Activated T-cell treated with anti-CD3 and anti-CD28 coated beads, Interleukin-2, amount 50 U/mL, for 24 hours (primary cell): ENCODE measurements around the gene ABCA1.
A peak's percentile ranks its signal among the peaks of the same experiment; 100 is the strongest.

ENCODE experiments used
- DNase-seq: peaks from one replicate; pipeline ENCODE4 v3.0.0-alpha.2; 2020
- H3K27ac Mint-ChIP-seq: 2 replicates; pipeline ENCODE4 v1.8.0; 2020; ENCODE audit warnings: mild to moderate bottlenecking, mixed read lengths
- H3K27me3 Mint-ChIP-seq: 2 replicates; pipeline ENCODE4 v1.8.0; 2020; ENCODE audit warnings: mixed read lengths
- H3K36me3 Mint-ChIP-seq: 2 replicates; pipeline ENCODE4 v1.8.0; 2020; ENCODE audit warnings: low read depth, mixed read lengths
- H3K4me1 Mint-ChIP-seq: 2 replicates; pipeline ENCODE4 v1.8.0; 2020; ENCODE audit warnings: low read depth, mixed read lengths
- H3K4me3 Mint-ChIP-seq: 2 replicates; pipeline ENCODE4 v1.8.0; 2020; ENCODE audit warnings: mild to moderate bottlenecking, moderate library complexity, mixed read lengths
- H3K9me3 Mint-ChIP-seq: 2 replicates; pipeline ENCODE4 v1.8.0; 2020; ENCODE audit warnings: mixed read lengths

Gene ABCA1

DNA sequence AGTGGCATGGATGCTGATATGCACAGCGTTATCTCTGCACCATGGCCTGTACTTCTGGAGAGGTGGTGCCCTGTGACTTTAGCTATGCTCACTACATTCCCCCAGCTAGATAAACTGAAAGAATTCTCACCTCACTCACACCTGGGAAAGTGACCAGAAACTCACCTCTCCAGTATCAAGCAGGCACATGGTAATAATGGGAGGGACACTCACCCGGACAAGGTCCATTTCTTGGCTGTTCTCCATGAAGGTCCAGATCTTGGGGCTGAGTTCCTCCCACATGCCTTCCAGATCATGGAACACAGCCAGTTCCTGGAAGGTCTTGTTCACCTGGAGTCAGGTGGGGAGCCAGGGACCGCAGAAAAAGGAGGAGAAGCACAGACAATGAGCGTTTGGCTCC is 91.2 kb downstream of the ABCA1 start:
- no peaks in the 10 kb centered on the region for H3K27me3 Mint-ChIP-seq
- peaks cover 11% of the 10 kb centered on the region for H3K4me1 Mint-ChIP-seq
- H3K36me3 Mint-ChIP-seq = peaks cover 15% of the 10 kb centered on the region
- no peak overlapping the region for H3K27ac Mint-ChIP-seq
- no peaks in the 10 kb centered on the region for H3K9me3 Mint-ChIP-seq
- H3K4me3 Mint-ChIP-seq = no peak overlapping the region
- no peak for DNase-seq

DNA sequence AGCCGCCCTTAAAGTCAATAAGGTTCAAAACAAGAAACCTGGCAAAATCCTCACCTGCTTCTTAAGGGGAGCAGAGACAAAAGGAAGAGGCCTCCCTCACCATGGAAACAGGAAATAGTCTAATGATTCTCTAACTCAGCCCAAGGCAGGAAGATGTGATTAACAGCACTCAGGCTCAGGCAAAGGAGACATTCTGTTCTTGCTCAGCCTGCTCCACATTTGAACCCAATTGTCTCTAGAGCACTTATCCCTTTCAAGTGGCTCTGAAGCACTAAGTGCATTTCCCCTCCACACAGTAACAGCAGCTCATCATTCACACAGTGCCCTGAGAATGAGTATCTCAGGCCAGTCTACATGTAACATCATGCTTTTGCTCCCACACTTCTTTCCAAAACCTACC is 91.7 kb downstream of the ABCA1 start:
- Mint-ChIP-seq H3K4me3 (no peak overlapping the region), H3K9me3 (no peaks in the 10 kb centered on the region), H3K27me3 (no peaks in the 10 kb centered on the region), H3K4me1 (peaks cover 11% of the 10 kb centered on the region), H3K36me3 (peaks cover 15% of the 10 kb centered on the region), H3K27ac (peak overlapping the region; percentile 24)
- DNase-seq = no peak

DNA sequence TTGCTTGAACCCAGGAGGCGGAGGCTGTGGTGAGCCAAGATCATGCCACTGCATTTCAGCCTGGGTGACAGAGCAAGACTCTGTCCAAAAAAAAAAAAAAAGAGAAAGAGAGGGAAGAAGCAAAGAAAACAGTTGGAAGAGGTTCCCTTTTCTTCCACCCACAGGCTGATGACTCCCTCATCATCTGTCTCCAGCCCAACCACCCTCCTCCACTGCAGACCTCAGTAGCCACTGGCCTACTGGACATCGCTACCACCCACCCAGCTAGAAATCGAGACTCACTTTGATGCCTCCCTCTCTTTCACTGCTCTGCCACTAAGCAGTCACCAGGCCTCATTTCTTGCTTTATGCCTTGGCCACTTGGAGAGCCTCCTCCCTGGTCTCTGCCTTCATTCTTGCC is 92.8 kb downstream of the ABCA1 start:
- no peaks in the 10 kb centered on the region for H3K9me3 Mint-ChIP-seq
- peaks cover 11% of the 10 kb centered on the region for H3K4me1 Mint-ChIP-seq
- peaks cover 18% of the 10 kb centered on the region for H3K36me3 Mint-ChIP-seq
- no peak overlapping the region for H3K27ac Mint-ChIP-seq
- DNase-seq = no peak
- H3K4me3 Mint-ChIP-seq = no peak overlapping the region
- H3K27me3 Mint-ChIP-seq = no peaks in the 10 kb centered on the region

DNA sequence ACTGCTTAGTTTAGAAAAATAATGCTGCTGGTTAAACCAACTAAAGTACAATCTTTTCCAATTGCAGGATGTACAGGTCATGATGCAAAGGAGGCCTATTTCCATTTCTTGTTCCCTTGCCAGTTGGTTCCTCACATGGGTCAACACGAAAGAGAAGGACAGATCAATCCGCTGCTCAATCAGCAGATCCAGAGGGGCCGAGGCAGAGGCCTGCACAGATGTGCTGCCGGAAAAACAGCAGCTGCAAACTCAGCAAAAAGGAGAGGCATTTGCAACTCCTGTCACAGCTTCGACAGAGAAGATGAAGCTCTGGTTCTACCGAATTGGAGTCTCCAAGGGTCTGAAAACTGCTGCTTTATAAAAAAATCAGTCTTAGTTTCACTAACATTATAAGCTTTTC is 94.3 kb downstream of the ABCA1 start:
- H3K4me3 Mint-ChIP-seq = no peak overlapping the region
- H3K27ac Mint-ChIP-seq = no peak overlapping the region
- no peak for DNase-seq
- H3K27me3 Mint-ChIP-seq = no peaks in the 10 kb centered on the region
- peaks cover 27% of the 10 kb centered on the region for H3K36me3 Mint-ChIP-seq
- peaks cover 11% of the 10 kb centered on the region for H3K4me1 Mint-ChIP-seq
- no peaks in the 10 kb centered on the region for H3K9me3 Mint-ChIP-seq

DNA sequence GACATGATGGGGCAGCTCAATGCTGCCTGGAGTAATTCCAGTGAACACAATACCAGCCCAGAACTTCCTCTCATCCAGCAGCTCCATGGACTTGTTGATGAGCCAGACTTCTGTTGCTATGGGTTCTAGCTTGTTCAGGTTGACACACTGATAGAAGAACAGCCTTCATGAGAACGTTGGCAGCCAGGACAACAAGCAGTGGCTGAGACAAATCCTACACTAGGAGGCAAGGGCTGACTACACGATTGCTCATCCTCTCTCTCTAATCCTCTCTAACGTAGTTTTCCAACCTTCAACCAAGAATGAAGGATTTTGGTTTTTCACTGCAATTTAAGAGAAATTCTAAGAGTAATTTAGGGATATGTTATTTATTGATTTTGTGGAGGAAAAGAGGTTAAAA is 96.3 kb downstream of the ABCA1 start:
- peaks cover 7% of the 10 kb centered on the region for H3K4me1 Mint-ChIP-seq
- no peaks in the 10 kb centered on the region for H3K9me3 Mint-ChIP-seq
- DNase-seq = no peak
- H3K27me3 Mint-ChIP-seq = no peaks in the 10 kb centered on the region
- H3K4me3 Mint-ChIP-seq = no peak overlapping the region
- peaks cover 16% of the 10 kb centered on the region for H3K36me3 Mint-ChIP-seq
- H3K27ac Mint-ChIP-seq = no peak overlapping the region

DNA sequence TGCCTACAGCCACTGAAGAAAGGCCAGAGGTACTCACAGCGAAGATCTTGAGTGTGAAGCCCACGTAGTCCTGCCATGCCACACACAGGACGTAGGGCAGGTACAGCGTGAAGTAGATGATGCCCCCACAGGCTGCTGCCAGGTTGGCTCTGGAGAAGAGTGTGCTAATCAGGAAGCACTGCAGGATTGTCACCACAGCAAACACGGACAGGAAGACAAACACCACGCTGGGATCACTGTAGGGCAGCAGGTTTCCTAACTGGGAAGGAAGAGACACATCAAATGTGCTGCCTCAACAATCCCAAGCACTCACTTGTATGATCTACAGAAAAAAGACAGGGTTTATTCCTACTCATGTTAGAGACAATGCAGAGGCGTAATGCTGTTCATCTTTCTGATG is 101.0 kb downstream of the ABCA1 start:
- no peak overlapping the region for H3K27ac Mint-ChIP-seq
- DNase-seq = no peak
- no peaks in the 10 kb centered on the region for H3K4me1 Mint-ChIP-seq
- H3K36me3 Mint-ChIP-seq = peaks cover 31% of the 10 kb centered on the region
- H3K27me3 Mint-ChIP-seq = no peaks in the 10 kb centered on the region
- no peak overlapping the region for H3K4me3 Mint-ChIP-seq
- H3K9me3 Mint-ChIP-seq = no peaks in the 10 kb centered on the region

DNA sequence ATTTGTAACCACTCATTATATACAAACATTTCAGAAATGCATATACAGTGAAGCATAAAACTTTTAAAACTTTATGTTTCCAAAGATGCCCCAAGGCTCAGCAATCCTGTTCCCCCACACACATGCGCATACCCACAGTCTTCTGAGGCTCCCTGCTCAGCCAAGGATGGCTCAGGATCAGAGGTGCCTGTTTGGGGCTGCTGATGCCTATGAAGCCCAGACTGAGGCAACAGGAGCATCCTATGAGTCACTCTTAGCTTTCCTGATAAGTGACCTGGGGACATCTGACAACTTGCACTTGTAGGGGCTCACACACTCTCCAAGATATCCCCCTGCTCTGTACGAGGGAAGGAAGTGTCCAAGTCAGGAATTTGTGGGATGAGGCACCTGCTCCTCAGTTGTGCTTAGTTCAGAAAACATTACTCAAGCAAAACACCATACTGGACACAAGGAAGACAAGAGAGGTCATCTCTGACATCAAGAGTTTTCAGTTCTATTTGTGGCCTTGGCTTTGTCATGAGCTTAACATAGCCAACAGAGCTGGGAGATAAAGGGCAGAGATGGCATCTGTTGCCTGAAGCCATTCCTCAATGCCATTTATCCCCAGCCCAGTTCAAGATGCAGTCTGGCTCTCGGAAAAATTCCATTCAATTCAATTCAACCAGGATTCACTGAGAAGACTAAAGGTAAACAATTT is 101.7 kb downstream of the ABCA1 start:
- Mint-ChIP-seq H3K4me1 (no peaks in the 10 kb centered on the region), H3K27me3 (no peaks in the 10 kb centered on the region), H3K36me3 (peaks cover 31% of the 10 kb centered on the region), H3K4me3 (no peak overlapping the region), H3K9me3 (no peaks in the 10 kb centered on the region), H3K27ac (no peak overlapping the region)
- DNase-seq = no peak

DNA sequence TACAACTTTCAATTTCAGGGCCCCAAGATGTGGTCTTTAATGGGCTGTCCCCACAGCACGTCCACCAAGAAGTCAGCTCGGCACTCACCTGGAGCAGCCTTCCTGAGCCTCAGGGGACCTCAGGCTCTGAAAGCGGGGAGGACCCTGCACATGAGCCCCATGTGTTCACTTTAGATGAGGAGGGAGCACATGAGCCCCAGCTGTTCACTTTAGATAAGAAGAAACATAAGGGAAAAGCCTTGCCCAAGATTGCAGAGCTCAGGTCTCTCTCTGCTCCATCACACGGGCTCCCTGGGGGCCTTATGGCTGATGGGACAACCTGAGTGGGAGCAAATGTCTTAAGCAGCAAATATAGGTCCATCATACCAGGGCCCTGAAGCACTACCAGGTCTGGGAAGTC is 107.6 kb downstream of the ABCA1 start:
- Mint-ChIP-seq H3K9me3 (no peaks in the 10 kb centered on the region), H3K27me3 (no peaks in the 10 kb centered on the region), H3K27ac (no peak overlapping the region), H3K4me1 (no peaks in the 10 kb centered on the region), H3K4me3 (no peak overlapping the region), H3K36me3 (peaks cover 52% of the 10 kb centered on the region)
- no peak for DNase-seq

DNA sequence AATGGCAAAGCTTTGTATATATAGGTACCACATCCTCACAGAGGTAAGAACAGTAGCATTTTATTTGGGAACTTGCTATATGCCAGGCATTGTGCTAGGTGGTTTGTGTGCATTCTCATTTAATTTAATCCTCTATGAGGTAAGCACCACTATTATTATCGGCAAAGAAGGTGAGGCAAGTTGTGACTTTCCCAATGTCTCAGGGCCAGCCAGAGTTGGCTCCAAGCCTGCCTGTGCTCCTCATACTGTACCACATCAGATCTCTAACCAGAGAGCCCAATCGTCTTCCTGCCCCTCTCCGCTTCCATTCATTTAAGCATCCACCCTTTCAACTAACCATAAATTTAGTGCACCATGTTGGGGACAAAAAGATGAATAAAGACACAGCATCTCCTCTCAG is 108.9 kb downstream of the ABCA1 start:
- H3K4me1 Mint-ChIP-seq = no peaks in the 10 kb centered on the region
- H3K36me3 Mint-ChIP-seq = peaks cover 51% of the 10 kb centered on the region
- H3K27ac Mint-ChIP-seq = no peak overlapping the region
- no peaks in the 10 kb centered on the region for H3K9me3 Mint-ChIP-seq
- no peak overlapping the region for H3K4me3 Mint-ChIP-seq
- DNase-seq = no peak
- H3K27me3 Mint-ChIP-seq = no peaks in the 10 kb centered on the region

DNA sequence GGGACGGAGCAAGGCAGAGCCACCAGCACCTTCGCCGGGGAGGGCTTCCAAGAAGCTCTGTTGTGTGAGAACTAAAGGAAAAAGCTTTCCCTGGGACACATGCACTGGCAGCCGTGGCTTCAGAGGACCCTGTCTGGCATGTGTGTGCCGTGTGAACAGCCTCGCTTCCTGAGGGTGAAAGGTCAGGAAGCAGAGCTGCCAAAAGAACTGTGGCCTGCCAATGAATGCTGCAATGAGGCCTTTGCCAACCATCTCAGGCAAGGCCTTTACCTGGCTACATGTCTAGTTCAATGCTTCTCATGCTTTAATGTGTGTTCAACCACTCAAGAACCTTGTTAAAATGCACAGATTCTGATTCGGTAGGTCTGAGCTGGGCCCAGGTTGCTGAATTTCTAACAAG is 110.5 kb downstream of the ABCA1 start:
- DNase-seq = no peak
- Mint-ChIP-seq H3K27ac (no peak overlapping the region), H3K27me3 (no peaks in the 10 kb centered on the region)

DNA sequence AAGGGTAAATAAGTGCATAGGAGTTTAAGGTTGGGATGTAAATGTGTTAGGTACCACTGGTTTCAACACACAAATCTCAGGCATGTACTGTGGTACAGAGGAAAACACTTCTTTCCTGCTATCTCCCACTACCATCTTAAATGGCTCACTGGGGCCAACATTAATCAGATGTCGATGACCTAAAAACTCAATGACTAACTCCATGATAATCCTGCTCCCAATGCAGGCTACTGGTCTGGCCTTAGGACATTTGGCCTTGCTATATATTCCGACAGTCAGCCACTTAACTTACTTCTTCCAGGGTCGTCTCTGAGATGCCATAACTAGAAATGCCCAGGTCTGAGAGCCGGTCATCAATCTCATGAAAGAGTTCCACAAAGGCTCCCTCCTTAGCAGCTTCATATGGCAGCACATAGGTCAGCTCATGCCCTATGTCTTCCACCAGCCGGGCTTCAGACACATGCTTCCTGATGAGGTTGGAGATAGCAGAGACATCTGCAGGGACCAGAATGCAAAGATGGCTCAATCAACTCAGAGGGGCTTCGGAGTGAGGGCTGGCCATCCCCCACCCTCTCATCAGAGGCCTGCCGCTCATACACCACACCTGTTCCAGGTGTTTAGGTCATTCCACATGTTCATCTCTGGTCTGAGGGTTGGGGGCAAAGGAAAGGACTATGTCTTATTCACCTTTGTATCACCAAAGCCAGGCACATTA is 111.9 kb downstream of the ABCA1 start:
- no peak overlapping the region for H3K27ac Mint-ChIP-seq
- H3K27me3 Mint-ChIP-seq = no peaks in the 10 kb centered on the region
- no peak overlapping the region for H3K4me3 Mint-ChIP-seq
- H3K4me1 Mint-ChIP-seq = no peaks in the 10 kb centered on the region
- H3K9me3 Mint-ChIP-seq = no peaks in the 10 kb centered on the region
- peaks cover 41% of the 10 kb centered on the region for H3K36me3 Mint-ChIP-seq
- no peak for DNase-seq

More for the DNA sequence above, 110.5 kb downstream of the ABCA1 start:
- Mint-ChIP-seq H3K4me3 (no peak overlapping the region), H3K36me3 (peaks cover 43% of the 10 kb centered on the region), H3K9me3 (no peaks in the 10 kb centered on the region), H3K4me1 (no peaks in the 10 kb centered on the region)

DNA sequence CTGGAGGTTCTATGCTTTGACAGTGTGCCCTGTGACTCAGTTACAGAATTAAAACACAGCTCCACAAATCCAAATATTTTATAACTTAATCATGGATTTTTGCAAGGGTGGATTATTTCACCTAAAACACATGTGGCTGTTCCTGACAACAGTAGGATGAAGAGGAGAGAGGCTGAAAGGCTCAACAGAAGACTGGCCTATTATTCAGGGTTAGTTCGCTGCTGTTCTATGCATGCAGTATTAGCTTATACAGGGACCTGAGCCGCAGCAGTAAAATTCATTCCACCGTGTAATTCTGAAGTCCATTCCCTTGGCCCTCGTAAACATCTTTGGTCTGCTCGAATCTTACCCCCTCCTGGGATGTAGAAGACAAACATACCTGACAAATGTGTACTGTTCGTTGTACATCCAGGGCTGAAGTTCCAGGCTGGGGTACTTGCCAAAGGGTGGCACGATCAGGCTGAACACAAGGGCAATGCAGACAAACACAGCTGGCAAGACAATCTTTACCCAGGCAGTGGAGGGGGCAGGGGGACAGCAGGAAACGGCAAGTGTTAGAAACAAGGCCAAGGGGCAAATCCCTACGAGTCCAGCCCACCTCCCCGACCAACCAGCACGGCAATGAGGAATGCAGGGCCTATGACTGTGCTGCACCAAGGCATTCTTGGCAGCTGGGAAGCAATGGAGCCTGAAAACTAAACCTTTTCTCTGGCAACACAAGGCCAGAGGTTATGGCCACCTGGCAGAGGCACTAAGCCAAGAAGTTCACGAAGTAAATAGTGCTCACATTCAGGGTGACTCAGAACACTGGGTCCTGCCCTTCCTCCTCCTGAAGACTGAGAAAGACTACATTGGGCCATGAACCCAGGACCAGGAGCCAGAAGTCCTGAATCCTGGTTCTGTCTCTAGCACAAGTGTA is 117.3 kb downstream of the ABCA1 start:
- Mint-ChIP-seq H3K4me3 (no peak overlapping the region), H3K36me3 (peaks cover 13% of the 10 kb centered on the region), H3K27ac (no peak overlapping the region), H3K4me1 (no peaks in the 10 kb centered on the region), H3K27me3 (no peaks in the 10 kb centered on the region), H3K9me3 (no peaks in the 10 kb centered on the region)
- DNase-seq = no peak

DNA sequence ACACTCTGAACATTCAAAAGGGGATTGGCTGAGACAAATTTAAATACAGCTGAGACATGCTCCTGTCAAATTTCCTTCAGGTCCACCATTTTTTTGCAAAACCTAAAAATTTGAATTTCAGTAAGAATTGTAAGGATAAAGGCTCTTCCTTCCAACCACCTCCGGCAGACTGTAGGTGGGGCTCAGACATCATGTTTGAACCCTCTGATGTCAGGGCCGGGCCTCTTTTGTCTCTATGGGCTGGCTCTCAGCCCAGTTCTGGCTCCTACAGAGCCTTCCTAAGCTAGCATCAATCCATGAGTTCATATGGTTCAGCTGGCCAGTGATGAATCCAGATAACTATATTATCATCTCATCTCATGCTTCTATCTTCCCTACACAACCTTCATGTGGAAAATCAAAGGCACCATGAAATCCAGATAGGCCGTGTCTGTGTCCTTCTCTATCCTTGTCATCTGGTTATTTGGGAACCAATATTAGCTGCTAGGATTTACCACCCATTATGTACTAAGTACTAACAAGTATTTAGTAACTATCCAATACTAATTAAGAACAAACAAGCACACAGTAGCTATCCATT is 119.8 kb downstream of the ABCA1 start:
- no peak for DNase-seq
- Mint-ChIP-seq H3K4me3 (no peak overlapping the region), H3K36me3 (peaks cover 9% of the 10 kb centered on the region), H3K27me3 (no peaks in the 10 kb centered on the region), H3K4me1 (no peaks in the 10 kb centered on the region), H3K27ac (no peak overlapping the region), H3K9me3 (no peaks in the 10 kb centered on the region)

DNA sequence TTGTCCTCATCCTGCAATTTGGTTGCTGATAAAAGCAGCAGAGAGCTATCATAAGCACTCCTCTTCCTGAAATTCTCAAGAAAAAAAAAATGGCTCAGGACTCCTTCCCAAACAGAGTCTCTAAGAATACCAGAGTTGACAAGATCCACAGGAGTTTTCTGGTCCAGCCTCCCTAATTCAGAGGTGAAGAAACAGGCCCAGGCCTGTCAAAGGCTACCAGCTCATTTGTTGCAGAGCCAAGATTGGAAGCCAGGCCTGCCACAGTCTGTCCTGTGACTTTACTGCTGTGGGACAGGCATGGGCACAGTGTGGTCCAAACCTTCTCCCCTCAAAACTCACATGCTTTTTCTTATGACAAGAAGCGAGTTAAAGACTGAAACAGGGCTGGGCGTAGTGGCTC is 122.5 kb downstream of the ABCA1 start:
- Mint-ChIP-seq H3K27ac (no peak overlapping the region), H3K4me3 (no peak overlapping the region), H3K9me3 (no peaks in the 10 kb centered on the region), H3K4me1 (no peaks in the 10 kb centered on the region), H3K36me3 (peaks cover 16% of the 10 kb centered on the region), H3K27me3 (no peaks in the 10 kb centered on the region)
- no peak for DNase-seq
